ENCODE data around the gene ADD3. TPM values are rescaled to one million over a fixed set of nuclear protein-coding genes. Genes with fewer than 3 reads are reported as not detected.

ADD3 gene
- total and polyA plus RNA-seq, 8 donors = 31.9 to 83.3 (median 47.2) TPM

DNA sequence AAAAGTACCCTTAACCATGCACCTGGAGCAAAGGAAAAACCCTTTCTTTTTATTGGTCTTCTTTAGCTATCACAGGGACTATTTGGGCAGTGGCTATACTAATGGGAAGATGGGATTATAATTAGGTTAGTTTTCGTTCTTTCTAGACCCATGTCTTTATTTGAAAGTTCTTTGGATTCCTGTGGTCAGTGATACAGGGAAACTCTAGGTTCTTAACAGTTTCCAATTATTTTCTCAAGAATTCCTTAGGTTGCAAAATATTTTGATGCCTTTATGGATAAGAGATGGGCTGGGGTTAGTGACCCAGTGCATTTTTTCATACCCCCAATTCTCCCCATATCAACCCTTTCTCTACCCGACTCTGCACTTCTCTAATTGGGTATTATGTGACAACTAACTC is 49.0 kb downstream of the ADD3 start:
- WGBS, 2 donors = 78 to 79% methylated on average over 2 of the region's 2 CpGs
- Histone ChIP-seq H3K27me3 (no peaks in the 10 kb centered on the region), H3K4me1 (peaks cover 8 to 25% (median 18%) of the 10 kb centered on the region in 3 donors), H3K36me3 (no peaks in the 10 kb centered on the region), H3K27ac (no peak overlapping the region), H3K9me3 (no peaks in the 10 kb centered on the region), H3K4me3 (no peak overlapping the region)
- DNase-seq (no peak), FAIRE-seq (no peak), ATAC-seq (no peak)
- TF ChIP-seq, protein P1, sequence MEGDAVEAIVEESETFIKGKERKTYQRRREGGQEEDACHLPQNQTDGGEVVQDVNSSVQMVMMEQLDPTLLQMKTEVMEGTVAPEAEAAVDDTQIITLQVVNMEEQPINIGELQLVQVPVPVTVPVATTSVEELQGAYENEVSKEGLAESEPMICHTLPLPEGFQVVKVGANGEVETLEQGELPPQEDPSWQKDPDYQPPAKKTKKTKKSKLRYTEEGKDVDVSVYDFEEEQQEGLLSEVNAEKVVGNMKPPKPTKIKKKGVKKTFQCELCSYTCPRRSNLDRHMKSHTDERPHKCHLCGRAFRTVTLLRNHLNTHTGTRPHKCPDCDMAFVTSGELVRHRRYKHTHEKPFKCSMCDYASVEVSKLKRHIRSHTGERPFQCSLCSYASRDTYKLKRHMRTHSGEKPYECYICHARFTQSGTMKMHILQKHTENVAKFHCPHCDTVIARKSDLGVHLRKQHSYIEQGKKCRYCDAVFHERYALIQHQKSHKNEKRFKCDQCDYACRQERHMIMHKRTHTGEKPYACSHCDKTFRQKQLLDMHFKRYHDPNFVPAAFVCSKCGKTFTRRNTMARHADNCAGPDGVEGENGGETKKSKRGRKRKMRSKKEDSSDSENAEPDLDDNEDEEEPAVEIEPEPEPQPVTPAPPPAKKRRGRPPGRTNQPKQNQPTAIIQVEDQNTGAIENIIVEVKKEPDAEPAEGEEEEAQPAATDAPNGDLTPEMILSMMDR (IDR thresholded peaks at IDR 0.05) = no peak
- intact Hi-C loops (cut with DNase I) = no loop called here

DNA sequence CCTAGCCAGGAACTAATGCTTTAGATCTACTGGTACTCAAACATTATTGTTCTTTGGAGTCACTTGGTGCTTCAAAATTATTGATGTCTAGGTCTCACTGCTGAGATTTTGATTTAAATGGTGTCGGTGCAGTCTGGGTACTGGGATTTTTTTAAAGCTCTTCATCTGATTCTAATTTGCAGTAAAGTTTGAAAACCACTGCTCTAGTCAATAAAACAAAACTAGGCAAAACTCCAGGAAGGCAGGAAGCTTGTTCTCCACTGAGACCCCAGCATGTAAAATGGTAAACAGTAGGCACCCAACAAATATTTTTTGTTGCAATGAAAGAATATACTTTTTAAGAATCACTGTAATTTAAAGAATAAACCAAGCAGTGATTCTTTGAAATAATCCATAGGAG is 49.7 kb downstream of the ADD3 start:
- no peaks in the 10 kb centered on the region for H3K36me3 ChIP-seq
- H3K27me3 ChIP-seq = no peaks in the 10 kb centered on the region
- H3K4me1 ChIP-seq = peaks cover 8 to 23% (median 18%) of the 10 kb centered on the region in 3 donors
- H3K9me3 ChIP-seq = no peaks in the 10 kb centered on the region
- DNase-seq (no peak), ATAC-seq (no peak), FAIRE-seq (no peak)
- H3K27ac ChIP-seq = no peak overlapping the region
- WGBS, 2 donors = 83 to 88% methylated on average over 1 of the region's 1 CpG
- no peak overlapping the region for H3K4me3 ChIP-seq
- TF ChIP-seq, protein P1 (IDR thresholded peaks at IDR 0.05) = no peak
- intact Hi-C loops (cut with DNase I) = no loop called here

DNA sequence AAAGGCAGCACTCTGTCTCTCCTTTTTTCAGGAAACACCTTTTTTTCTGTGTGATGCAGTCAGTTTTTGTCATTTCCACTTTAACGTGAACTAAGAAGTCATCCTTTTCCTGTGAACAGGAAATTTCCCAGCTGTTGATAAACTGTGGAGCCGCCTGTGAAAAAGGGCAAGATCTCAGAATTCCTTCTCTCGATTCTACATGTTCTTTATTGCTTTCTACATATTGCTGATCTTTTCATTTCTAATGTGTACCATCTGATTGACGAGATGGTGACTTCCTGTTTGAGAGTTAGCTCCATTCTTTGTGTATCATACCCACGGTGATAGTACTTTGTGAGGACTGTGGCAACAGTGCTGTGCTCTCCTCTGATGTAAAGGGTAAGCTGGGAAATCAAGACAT is 50.4 kb downstream of the ADD3 start:
- Histone ChIP-seq H3K4me3 (no peak overlapping the region), H3K4me1 (peaks cover 8 to 18% (median 18%) of the 10 kb centered on the region in 3 donors), H3K9me3 (no peaks in the 10 kb centered on the region), H3K36me3 (no peaks in the 10 kb centered on the region), H3K27ac (no peak overlapping the region), H3K27me3 (no peaks in the 10 kb centered on the region)
- FAIRE-seq (no peak), ATAC-seq (no peak), DNase-seq (no peak)
- TF ChIP-seq, protein P1 (IDR thresholded peaks at IDR 0.05) = no peak
- intact Hi-C loops (cut with DNase I) = no loop called here
- 70 to 73% methylated on average over 5 of the region's 5 CpGs for WGBS, 2 donors

DNA sequence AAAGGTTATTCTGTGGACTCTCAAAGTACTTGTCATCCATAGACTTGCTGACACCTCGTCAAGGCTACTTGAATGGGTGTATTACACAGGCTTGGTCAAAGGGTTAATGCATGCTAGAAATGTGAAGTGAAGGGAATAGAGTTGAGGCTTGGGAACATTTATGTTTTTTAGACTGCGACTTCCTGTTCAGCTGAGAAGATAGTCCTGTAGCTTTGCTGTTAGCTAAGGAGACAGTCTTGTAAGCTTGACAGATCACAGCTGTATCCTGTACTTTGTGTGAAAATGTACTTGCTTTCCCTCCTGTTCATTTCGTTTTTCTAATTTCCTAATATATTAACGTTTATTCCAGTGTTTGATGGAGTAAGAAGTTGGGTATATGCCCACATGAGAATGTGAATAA is 52.1 kb downstream of the ADD3 start:
- H3K27ac ChIP-seq = no peak overlapping the region
- WGBS, 2 donors = 52 to 58% methylated on average over 4 of the region's 4 CpGs
- intact Hi-C loops (cut with DNase I) = no loop called here
- DNase-seq (no peak), FAIRE-seq (no peak), ATAC-seq (no peak)
- peaks cover 8 to 18% (median 18%) of the 10 kb centered on the region in 3 donors for H3K4me1 ChIP-seq
- H3K4me3 ChIP-seq = no peak overlapping the region
- TF ChIP-seq, protein P1 (IDR thresholded peaks at IDR 0.05) = no peak
- H3K36me3 ChIP-seq = no peaks in the 10 kb centered on the region
- H3K9me3 ChIP-seq = no peaks in the 10 kb centered on the region
- no peaks in the 10 kb centered on the region for H3K27me3 ChIP-seq

DNA sequence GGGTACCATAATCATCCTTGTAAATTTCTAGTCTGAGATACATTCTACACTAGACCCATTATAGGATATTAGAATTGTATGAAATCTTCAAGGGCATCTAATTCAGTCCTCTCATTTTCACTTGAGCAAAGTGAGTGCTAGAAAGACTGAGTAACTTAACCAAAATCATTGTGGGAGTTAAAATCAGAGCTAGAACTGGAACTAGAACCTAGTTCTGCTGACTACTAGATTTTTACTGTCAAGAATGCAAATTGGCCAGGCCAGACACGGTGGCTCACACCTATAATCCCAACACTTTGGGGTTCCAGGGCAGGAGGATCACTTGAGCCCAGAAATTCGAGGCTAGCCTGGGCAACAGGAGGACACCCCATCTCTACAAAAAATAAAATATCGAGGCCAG is 53.9 kb downstream of the ADD3 start:
- WGBS, 2 donors = 89 to 91% methylated on average over 3 of the region's 3 CpGs
- DNase-seq (no peak), FAIRE-seq (no peak), ATAC-seq (no peak)
- Histone ChIP-seq H3K27me3 (no peaks in the 10 kb centered on the region), H3K9me3 (no peaks in the 10 kb centered on the region), H3K36me3 (no peaks in the 10 kb centered on the region), H3K4me3 (no peak overlapping the region), H3K4me1 (peaks cover under 1 to 10% (median 2%) of the 10 kb centered on the region in 3 donors), H3K27ac (no peak overlapping the region)
- TF ChIP-seq, protein P1 (IDR thresholded peaks at IDR 0.05) = no peak
- intact Hi-C loops (cut with DNase I) = no loop called here

Measured in pancreas (tissue), 10 donors.